GM18861 (cell line): ENCODE measurements around the gene PITPNM2.
"Not testable (repeated sequence)": the region's sequence is repeated elsewhere in the genome, so short reads cannot be mapped to it uniquely, and the experiment has no call there.

Experiments used
- ATAC-seq: cut with Tn5 transposase; IDR thresholded peaks from one replicate; pipeline ENCODE4 v1.9.1; 2021; ENCODE audit not compliant: unreplicated experiment

Gene PITPNM2

DNA sequence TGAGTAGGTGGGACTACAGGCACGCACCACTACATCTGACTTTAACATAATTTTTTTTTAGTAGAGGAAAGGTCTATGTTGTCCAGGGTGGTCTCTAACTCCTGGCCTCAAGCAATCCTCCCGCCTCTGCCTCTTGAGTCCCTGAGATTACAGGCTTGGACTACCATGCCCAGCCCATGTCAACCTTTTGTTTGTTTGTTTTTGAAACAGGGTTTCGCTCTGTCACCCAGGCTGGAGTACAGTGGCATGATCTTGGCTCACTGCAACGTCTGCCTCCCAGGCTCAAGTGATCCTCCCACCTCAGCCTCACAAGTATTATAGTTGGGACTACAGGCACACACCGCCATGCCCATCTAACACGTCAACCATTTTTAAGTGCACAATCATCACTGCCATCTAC is 29.2 kb downstream of the PITPNM2 start:
- ATAC-seq = no peak

DNA sequence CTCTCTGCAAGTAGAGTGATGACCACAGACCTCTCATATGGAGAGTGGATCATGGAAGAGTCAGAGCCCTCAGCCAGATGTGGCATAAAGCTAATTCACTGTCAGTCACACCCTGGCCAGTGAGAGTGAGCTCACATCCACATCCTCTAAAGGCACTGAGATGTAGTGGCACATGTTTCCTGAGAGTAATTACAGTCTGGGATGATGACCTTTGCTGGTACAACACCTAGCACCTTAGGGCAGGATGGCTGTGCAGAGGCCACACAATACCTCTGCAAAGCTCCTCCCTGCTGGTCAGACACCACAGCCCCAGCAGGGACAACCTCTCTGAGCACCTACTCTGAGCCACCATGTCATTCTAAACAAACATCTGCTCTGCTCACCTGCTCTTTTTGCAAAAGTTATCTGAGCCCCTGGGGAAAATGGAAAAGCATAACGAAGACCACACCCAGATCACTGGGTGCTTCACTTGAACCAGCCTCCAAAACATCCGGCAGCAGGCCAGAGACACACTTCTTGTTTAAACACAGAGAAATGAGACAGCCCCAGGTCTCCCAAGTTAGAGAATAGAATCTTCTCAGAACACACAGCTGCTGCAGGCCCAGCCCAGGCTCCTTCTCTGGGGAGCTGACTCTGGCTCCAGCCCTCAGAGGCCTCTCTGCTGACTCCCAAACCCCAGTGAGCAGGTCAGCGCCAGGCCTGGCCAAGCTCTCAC is 30.3 kb downstream of the PITPNM2 start:
- peak; percentile 25 for ATAC-seq

DNA sequence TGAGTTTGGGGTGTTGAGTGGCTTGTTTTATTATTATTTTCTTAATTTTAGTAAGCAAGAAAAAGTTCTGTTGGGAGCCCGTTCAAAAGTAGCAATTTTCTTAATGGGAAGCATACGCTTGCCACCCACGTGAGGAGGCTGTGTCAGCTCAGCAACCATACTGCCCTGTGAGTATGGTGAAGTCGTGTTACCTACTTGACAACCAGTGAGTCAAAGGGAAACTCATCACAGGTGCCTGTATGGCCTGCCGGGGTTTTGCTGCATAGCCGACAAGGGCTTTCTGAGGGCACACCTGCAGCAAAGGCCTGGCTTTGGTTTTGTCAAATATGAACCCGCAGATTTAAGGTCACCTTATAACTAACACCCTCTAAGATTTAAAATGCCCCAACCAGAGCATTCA is 31.1 kb downstream of the PITPNM2 start:
- peak; percentile 81 for ATAC-seq

DNA sequence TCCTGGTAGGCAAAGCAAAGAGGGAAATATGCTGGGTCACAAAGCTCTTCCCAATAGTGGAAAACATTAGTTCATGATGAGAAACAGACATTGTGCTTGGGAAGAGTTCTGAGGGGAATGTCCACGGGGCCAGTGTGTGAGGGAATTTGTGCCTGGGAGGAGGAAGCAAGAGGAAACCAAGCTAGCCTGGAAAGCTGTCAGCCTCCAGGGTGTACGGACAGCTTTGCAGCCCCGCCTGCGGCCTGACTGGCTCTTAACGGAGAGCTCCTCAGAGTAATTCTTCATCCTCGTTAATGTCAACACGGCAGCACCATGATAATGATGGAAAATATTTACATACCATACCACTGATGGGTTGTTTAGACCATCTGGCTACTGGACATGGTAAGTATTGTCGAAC is 32.4 kb downstream of the PITPNM2 start:
- no peak for ATAC-seq

DNA sequence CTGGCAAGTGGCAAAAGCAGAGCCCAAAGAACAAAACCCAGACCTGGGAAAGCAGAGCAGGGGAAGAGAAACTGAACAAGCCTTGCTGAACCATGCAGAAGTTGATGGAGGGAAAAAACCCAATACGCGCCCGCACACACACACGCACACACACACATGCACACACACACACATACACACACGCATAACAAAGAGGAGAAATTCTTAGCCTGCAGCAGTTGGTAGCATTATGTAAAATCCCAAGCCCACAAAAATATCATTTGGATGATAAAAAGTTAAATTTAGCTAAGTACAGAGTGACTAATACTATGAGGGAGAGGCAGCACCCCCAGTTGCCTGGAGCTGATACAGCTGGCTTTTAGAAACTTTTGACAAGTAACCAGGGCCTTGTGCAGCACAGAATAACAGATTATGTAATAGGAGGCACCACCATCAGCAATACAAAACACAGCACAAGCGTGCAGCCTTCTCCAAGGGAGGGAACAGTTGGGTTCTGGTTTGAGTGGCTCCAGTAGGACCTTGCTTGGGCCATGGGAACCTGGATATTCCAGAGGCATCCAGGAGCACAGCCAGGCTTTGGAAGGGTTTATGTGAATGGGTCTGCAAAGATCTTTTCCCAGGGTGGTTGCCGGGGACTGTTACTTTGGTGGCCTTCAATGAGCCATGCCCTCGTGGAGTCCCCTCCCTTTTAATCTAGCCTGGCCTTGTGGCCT is 35.3 kb downstream of the PITPNM2 start:
- ATAC-seq = no peak

DNA sequence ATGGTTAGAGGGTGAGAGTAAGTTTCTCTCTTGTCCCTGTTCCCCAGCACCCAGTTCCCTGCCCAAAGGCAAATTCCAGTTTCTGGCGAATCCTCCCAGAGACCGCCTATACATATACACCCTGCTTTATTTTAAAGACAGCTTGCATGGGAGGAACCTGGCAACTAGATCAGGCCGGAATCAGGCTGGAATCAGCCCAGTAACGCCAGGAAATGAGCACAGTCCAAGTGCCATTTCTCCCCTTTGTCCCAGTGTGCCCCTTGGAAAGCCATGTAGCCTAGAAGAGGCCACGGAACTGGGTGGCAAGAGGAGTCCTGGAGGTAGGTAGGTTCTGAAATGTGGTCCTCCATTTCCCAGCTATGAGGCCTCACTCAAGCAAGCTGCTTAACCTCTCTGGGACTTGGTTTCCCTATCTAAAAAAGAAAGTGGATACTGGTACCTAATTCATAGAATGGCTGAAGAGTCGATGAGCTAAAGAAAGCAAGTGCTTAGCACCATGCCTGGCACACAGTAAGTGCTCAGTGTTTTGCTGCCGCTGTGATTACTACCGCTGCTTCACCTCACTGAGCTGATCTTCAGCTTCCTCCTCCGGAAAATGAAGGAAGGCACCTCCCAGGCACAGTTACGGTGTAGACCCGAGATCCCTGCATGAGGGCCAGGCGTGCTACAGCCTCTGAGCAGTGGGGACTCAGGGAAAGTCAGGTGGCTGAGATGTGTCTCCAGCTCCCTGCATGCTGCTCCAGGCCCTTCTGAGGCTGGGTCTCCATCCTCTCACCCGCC is 36.4 kb downstream of the PITPNM2 start:
- ATAC-seq = no peak

DNA sequence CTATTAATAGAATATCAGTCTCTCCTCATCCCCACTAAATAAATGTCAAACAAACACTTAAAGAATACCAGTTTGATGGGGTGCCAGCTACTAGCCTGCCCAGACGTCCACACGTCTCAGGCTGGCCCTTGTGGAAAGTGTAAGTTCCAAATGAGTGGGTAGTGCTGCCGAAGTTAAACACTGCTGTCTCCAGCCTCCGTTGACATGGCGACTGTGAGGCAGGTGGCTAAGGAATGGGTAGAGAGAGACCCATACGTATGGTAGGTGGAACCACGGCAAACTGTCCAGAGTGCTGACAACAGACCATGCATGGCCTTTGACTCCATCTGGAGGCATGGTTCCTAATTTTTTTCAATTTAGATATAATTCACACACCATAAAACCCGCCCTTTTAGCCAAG is 37.9 kb downstream of the PITPNM2 start:
- ATAC-seq = no peak

DNA sequence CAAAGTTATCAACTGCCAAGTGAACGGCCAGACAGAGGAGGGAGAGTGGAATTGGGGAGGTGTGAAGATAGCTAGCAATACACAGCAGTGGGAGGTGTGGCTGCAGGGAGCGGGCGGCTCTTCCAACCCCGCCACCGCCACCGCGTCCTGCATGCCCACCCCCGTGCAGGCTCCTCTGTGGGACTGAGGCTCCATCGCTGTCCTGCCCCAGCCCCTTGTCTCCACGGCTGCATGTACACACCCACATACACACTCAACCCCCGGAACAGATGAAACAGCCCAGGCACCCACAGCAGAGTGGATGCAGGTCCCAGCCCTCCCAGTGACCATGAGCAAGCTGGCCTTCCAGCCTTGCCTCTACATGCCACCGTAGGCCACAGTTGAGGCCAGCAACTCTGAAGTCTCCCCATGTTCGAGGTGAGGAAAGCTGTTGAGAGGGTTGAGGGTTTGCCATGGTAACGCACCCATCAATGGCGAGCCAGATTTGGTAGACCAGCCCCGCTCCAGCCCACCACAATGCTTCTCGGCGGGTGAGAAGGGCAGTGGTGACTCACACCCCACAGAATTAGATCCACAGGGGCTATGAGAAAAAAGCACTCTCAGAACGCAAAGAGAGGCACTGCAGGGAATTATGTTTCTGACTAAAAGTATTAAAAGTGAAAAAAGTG is 39.3 kb downstream of the PITPNM2 start:
- ATAC-seq = no peak

DNA sequence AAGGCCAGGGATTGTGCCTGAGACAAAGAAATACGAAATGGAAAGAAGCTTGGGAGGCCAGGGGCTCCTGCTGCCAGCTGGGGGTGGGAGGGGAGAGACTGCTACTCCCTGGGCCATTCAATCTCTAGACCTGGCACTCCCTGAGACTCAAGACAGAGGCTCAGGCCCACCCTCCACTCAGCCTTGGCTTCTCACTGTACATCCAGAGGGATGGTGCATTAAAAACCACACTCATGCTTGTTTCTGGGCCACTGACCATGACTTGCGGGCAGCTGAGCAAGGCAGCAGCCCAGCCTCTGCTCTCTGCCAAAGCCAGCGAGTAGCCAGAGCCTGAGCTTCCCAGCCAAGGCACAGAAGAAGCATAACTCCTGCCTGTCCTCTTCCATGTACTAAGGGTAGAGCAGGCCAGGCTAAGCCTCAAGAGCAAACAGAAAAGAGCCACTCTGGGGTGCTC is 41.5 kb downstream of the PITPNM2 start:
- no peak for ATAC-seq

DNA sequence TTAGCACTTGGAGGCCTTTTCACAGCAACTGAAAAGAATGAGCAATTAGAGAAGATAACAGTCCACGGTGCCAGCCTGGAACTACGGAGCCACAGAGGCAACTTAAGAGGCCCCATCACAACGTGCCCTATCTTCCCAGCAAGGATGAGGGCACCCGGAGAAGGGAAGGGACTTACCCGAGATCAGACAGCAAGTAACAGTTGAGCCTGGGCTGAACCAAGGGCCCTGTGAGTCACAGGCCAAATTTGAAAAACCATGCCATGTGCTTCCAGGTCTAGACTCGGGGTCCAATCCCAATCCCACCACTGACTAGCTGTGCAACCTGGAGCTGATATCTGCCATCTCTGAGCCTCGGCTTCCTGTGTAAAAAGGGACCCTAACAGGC is 42.2 kb downstream of the PITPNM2 start:
- no peak for ATAC-seq

DNA sequence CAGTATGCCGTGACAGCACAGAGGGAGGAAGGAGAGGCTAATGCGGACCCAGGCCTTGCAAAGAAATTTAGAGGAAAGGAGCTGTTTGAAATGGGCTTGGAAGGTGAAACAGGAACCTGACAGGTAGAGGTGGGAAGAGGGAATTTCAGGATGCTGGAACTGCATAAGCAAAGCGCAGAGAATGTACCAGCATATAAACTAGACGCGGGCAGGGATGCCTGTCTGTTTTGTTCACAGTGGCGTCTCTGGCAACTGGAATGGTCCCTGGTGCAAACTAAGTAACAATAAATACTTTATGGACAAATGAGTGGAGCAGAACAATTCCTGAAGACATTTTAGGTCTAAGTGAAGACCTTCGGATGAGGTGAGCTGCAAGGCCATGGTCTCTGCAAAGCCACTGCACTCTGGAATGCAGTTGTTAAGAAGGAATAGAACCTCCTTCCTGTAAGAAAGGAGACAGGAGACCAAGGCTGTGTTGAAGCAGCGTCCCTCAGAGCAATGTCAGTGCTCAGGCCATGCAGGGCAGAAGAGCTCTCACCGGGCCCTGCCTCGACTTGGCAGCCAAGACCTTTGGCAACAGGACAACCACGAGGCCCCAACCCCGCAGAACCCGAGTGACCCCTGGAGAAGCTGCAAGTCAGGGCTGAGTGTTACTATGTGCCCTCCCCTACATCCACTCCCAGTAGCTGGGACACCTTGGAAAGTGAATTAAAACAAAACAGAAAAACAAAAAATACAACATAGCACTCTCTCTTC is 42.8 kb downstream of the PITPNM2 start:
- no peak for ATAC-seq

DNA sequence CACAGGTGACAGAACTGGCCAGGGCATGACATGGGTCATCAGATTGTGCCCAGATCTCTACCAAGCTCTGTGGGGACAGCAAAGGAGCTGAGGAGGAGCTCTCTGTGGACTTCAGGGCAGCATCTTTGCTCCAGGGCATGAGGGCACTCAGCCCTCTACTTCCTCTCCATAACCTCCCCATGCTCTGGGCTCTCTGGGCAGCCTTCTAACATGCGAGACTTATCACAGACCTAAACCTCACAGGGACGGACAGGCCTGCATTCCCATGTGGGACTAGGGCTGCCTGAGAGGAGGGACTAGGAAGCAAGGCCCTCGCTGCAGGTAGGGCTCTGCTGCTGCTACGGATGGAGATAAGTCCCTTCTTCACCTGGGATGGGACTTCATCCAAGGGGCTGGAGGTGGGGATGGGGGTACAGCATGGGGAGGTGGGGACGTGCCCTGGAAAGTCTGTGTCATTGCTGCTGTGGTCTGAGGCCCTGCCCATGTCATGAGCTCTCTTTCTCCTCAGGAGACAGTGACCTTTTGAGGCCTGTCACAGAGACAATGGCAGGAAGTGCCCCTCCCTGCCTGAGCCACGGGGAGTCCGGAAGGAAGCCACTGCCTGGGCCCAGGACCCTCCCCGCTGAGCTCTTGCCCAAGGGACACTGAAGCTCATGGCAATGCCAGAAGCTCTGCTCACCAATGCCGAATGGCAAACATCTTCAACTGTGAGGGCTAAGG is 44.1 kb downstream of the PITPNM2 start:
- no peak for ATAC-seq

DNA sequence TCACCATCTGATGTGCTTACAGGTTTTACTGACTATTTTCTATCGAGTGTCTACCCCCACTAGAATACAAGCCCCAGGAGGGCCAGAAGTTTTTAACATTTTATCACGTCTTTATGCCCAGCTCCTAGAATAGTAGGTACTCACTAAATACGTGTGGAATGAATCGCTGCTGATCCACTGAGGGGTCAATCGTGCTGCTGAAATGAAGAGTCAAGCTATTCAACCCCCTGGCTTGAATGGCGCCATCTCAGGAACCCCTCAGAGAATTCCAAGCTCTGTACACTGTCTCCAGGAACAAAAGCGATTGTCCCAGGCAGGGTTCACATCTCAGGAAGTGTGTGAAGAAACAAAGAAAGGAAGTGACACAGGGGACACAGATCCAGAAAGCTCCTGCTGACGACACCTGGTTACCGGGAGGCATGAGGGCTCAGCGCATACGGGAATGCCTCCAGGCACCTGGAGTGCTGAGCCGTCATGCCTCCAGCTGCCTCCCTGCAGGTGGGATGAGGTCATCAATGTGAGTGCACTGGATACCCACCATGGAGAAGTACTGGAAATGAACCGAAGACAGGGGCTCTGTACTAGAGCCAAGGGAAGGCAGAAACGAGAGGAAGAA is 45.6 kb downstream of the PITPNM2 start:
- no peak for ATAC-seq

DNA sequence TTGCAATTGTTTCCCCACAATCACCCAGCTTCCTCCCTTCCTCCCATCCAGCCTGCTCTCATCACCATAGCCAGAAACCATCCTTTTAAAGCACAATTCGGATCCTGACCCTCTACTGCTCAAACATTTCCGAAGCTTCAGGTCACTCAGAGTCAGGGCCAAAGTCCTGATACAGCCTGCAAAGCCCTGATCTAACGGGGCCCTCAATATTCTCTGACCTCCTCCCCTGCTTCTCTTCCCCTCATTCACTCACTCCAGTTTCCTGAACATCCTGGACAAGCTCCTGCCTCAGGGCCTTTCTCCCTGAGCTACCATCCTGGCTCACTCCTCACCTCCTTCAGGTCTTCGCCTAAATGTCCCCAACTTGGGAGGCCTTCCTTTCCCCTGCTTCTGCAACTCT is 46.1 kb downstream of the PITPNM2 start:
- no peak for ATAC-seq

DNA sequence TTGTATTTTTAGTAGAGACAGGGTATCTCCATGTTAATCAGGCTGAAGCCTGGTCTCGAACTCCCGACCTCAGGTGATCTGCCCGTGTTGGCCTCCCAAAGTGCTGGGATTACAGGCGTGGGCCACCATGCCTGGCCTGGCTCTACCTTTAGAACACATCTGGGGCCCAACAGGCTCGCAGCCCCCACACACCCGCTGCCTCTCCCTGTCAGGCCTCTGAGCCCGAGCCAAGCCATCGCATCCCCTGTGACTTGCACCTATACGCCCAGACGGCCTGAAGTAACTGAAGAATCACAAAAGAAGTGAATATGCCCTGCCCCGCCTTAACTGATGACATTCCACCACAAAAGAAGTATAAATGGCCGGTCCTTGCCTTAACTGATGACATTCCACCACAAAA is 46.8 kb downstream of the PITPNM2 start:
- not testable (repeated sequence) for ATAC-seq

DNA sequence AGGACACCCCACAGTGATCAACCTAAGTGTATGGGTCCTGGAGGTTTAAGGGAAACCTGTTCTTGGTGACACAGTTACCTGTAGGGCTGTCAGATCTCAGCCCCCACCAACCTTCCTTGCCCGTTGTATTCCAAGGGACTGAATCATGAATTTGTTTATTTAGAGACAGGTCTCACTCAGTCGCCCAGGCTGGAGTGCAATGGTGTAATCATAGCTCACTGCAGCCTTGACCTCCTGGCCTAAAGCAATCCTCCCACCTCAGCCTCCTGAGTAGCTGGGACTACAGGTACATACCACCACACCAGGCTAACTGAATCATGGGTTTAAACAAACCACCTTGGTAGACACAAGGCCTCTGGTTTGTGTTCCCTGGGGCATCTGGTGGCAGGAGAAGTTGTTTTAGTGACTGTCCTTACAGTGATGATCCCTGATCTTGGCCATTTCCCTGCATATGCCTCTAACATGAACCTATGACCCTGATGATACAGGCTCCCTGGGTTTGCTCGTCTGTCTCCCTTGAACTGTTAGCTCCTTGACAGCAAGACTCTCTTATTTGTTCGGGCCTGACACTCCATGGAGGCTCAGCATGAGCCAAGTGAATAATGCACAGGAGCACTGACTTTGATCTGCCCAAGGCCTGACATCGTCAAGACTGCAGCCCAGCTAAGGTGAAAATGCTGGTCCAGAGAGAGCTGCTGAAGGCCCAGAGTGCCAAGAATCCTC is 47.9 kb downstream of the PITPNM2 start:
- ATAC-seq = no peak

DNA sequence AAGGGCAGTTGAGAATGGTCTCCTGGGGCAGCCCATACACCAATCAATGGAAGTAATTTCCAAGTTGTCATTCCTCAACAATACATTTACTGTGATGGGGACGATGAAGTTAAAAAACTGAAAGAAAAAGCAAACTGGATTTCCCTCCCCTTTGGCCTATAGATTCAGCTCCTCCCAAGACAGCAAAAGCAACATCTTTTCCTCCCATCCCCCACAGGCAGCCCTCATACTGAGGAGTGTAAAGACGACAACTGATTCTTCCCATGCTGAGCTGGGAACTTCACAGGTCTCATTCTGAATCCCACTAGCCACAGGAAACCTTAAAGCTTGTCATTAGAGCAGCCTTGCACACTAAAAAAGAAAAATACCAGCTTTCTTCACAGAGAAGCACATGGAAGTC is 48.5 kb downstream of the PITPNM2 start:
- ATAC-seq = no peak

DNA sequence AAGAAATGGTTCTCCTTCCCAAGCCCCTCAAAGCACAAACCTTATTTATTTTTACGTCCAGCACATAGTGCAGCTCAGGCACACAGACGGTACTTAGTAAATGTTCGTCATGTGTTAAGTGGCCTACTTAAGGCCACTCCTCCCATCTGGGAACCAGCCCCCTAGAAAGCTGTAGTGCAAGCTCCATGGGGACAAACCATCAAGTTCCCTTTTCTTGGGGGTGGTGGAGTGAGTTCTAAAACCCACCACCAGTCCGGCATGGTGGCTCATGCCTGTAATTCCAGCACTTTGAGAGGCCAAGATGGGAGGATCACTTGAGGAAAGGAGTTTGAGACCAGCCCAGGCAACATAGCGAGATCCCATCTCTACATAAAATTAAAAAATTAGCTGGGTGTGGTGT is 49.4 kb downstream of the PITPNM2 start:
- no peak for ATAC-seq
